ENCODE results near the gene PRDM16.

The PRDM16 gene

DNA sequence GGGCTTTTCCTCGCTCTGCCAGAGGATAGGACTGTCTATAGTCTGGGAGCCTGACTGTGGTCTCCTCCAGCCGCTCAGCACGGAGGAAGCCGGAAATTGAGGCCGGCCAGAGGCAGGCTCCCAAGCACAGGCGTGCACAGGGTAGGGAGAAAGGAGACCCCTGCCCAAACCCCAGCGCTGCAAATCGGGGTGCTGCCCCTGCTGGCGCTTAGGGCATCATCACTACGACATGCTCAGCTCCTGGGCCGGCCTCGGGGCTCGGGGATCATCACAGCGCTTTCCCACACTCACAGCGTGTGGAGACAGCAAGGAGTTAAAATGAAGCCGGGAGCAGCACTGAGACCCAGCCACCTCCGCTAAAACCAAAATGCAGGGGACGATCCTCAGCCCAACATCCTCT, 322.7 kb downstream of the PRDM16 start:
- DNase-seq: no peak

- DNase-seq: no peak
Measured at GRCh38 chr1:3393024-3393986, 324.3 kb downstream of the PRDM16 start.

- DNase-seq: no peak
Measured at GRCh38 chr1:3393987-3394920, 325.3 kb downstream of the PRDM16 start.

GRCh38 chr1:3396411-3396810, 327.4 kb downstream of the PRDM16 start:
- no peak for DNase-seq

DNA sequence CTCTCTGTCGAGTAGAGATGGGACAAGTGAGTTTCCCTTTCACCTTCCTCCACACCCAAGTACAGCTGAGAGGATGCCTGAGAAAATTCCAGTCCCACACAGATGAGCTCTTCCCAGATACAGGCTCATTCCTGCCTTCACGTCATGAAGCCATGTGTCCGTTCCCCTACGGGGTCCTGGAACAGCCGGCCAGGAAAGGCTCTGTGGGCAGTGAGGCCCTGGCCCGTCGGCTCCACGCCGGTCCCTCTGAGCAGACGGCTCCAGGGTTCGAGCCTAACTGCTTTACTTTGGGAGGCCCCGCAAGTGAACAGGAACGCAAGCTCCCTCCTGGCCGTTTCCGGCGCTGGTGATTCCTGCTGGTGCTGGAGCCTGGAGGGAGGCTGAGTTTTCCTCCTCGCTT, 328.3 kb downstream of the PRDM16 start:
- no peak for DNase-seq

DNA sequence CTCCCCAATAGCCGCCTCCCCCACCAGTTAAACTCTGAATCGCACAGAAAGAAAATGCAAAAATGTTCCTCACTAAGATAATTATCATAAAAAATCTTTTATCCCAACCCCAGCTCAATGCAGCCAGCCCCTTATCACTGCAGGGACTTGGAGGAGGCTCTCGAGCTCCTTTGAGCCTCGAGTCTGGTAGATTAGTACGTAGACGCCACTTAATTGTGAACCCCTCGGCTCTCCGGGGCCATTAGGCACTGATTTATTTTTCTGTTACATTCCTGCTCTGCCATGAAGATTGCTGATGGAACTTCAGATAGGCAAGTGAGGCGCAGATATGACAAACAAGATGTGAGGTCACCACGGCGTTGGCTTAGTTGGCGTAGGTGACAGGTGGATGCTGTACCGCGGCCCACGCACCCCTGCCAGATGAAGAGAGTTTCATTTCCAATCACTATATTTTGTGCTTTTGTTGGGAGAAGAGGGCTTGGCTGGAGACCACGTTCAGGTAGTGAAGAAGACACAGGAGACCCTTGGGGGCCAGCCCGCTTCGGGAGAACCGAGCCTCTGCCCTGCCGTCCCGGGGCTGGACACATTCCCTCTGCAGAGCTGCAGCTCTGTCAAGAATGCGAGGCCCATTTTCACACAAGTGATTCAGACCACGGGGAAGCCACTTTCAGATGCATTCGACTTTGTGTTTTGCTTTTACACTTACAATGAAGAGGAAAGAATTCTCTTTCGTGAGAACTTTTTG, 329.6 kb downstream of the PRDM16 start:
- DNase-seq: no peak

- no peak for DNase-seq
Measured at GRCh38 chr1:3399732-3400131, 330.7 kb downstream of the PRDM16 start.

DNA sequence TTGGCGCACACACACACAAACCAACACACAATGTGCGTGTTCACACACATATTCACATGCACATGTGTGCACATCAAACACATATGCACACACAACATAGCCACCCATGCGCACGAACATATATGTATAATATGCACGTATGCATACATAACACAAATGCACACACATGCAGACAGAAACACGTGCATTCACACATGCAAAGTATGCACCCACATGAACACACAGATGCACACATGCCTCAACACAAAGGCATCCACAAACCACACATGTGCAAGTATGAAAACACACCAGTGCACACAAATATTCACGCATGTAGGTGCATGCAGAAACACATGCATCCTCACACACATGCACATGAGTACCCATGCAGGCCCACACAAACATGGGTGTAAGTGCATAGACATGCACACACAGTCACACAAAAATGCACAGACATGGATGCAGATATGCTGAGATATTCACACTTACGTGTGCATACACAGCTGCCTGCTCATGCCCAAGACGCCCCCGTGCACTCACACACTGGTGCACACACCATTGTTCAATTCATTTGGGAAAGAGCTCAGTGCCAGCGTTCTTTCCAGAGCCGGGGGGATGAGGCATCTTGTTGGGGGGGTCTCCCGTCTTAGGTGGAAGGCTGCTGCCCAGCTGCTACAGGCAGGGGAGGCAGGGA, 332.7 kb downstream of the PRDM16 start:
- no peak for DNase-seq

DNA sequence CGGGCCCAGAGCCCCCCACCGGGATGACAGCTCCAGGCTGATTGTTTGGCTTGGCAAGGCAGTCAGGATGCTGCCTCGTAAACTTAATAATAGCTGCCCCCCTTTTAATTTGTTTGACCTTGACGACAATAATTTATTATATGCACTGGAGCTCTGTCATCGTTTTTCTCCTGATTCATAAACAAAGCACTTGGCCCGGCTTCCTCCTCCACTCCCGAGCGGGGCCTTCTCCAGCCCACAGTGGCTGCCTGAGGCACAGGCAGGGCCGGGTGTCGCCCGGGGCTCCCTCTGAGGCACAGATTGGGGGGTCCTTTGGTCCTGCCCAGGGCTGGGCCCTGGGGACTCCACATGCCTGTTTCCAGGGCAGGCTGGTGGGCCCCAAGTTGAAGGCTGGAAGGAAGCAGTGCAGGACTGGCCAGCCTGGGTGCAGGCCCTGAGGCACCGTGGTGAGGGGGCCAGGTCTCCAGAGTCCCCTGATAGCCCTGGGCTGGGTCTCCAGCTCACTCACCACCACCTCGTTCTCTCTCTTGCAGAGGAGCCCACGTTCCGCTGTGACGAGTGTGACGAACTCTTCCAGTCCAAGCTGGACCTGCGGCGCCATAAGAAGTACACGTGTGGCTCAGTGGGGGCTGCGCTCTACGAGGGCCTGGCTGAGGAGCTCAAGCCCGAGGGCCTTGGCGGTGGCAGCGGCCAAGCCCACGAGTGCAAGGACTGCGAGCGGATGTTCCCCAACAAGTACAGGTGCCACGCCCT, 333.4 kb downstream of the PRDM16 start:
- DNase-seq: no peak

- DNase-seq: no peak
Measured at GRCh38 chr1:3403011-3403345, 334.0 kb downstream of the PRDM16 start.

DNA sequence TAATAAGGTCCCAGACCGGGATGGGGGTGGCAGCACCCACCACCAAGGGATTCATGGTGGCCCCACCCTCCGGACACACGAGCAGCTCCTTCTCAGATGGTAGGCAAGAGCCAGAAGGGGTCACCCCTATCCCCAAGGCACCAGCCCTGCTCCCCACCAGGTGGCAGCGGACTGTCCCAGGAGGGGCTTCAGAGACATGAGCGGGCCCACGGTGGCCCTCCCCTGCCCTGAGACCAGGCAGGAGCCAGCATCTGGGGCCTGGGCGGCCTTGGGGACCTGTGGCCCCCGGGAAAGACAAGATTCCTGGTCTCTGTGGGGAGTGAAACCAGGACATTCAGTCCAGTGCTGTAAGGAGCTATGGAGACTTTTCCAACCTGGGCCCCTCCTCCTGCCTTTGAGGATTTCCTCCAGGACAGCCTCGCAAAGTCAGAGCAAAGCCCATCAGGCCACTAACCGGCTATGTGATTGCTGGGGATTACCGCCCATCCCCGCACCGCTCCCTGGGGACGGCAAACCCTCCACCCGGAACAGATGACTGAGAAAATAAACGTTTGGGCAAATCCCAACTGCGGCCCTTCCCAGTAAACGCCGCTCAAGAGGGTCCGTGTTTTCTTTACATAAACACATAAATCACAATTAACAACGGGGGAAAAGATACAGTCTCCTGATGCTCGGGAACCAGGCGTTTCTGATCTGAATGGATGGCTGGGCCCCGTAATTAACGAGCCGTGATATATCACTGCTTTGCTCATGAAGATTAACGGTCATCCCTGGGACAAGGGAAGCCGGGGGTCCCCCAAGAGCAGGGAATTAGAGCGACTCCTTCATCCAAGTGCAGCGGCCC, 334.6 kb downstream of the PRDM16 start:
- peak; percentile 23 to 38 for DNase-seq

GRCh38 chr1:3404301-3404700, 335.3 kb downstream of the PRDM16 start:
- no peak for DNase-seq

DNA sequence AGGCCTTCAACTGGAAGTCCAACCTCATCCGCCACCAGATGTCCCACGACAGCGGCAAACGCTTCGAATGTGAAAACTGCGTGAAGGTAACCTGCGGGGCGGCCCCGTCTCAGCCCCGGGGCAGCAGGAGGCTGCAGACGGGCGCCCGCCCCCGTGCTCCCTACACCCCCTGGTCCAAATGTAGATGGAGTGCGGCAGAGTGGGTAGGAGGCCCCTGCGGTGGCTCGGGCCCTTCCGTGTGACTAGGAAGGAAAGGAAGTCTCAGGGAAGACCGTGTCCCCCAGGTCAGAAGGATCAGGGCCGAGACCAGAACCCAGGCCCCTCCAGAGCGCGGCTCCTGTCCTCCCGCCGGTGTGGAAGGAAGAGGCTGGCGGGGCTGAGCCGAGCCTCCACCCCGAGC, 335.8 kb downstream of the PRDM16 start:
- no peak for DNase-seq

GRCh38 chr1:3405491-3405890, 336.5 kb downstream of the PRDM16 start:
- DNase-seq: no peak

- DNase-seq: peak in 1 of 2 experiments; percentile 5
Measured at GRCh38 chr1:3405974-3406867, 337.2 kb downstream of the PRDM16 start.

DNA sequence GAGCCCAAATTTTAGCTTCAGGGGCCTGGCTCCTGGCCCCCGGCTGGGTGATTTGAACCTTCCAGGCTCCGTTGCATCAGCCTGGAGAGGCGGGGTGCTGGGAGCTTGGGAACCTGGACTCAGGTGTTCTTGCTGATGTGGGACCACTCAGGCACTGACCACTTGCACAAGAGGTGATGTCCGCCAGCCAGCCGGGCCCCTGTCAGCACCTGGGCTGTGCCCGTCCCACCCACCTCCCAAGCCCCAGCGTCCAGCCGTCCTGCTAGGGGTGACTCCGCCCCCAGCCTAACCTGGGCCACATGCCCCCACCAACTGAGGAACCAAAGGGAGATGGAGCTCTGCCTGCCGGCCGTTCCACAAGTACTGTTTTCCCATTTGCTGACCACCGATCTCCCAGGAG, 338.0 kb downstream of the PRDM16 start:
- DNase-seq: no peak

DNA sequence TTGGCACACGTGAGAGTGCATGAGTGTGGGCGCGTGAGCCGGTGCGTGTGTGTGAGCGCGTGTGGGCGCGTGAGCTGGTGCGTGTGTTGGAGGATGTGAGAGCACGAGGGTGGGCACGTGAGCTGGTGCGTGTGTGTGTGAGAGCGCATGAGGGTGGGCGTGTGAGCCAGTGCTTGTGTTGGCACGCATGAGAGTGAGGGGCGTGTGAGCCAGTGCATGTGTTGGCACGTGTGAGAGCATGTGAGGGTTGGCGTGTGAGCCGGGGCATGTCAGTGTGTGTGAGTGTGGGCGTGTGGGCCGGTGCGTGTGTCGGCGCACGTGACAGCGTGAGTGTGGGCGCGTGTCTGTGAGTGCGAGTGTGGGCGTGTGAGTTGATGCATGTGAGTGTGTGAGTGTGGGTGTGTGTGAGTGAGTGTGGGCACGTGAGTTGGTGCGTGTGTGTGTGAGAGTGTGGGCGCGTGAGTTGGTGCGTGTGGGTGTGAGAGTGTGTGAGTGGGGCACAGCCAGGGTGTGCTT, 339.8 kb downstream of the PRDM16 start:
- DNase-seq: no peak

- DNase-seq: no peak
Measured at GRCh38 chr1:3409366-3410141, 340.6 kb downstream of the PRDM16 start.

All from NCI-H524 (cell line).